KOPT-K1 (cell line): ENCODE results near the gene CCDC8.
"Not testable (repeated sequence)": the region's sequence is repeated elsewhere in the genome, so short reads cannot be mapped to it uniquely, and the experiment has no call there.

Source experiments
- H3K27ac ChIP-seq: fragments of 200-600 bp; sonication (generic); 2 replicates; pipeline ENCODE4 v1.5.1; 2016; ENCODE audit warnings: antibody characterized with exemption, mild to moderate bottlenecking, low read depth, low read length; ENCODE audit not compliant: poor library complexity, severe bottlenecking
- H3K36me3 ChIP-seq: fragments of 200-600 bp; sonication (generic); 2 replicates; pipeline ENCODE4 v1.5.1; 2017; ENCODE audit warnings: antibody characterized with exemption, mild to moderate bottlenecking, low read length, moderate library complexity; ENCODE audit not compliant: insufficient read depth
- H3K9me3 ChIP-seq: fragments of 200-600 bp; sonication (generic); 2 replicates; pipeline ENCODE4 v1.5.1; 2017; ENCODE audit warnings: antibody characterized with exemption, low read length, mild to moderate bottlenecking; ENCODE audit not compliant: insufficient read depth, poor library complexity, severe bottlenecking

Gene CCDC8

GRCh38 chr19:46383171-46383815, 30.1 kb downstream of the CCDC8 start:
- Histone ChIP-seq H3K36me3 (peaks cover 98% of the 10 kb centered on the region), H3K27ac (no peak overlapping the region)

GRCh38 chr19:46381756-46382345, 31.5 kb downstream of the CCDC8 start:
- no peak overlapping the region for H3K27ac ChIP-seq
- H3K9me3 ChIP-seq = no peaks in the 10 kb centered on the region
- H3K36me3 ChIP-seq = peaks cover 98% of the 10 kb centered on the region

More at GRCh38 chr19:46383171-46383815, 30.1 kb downstream of the CCDC8 start:
- H3K9me3 ChIP-seq = no peaks in the 10 kb centered on the region

GRCh38 chr19:46381346-46381745, 32.0 kb downstream of the CCDC8 start:
- Histone ChIP-seq H3K27ac (no peak overlapping the region), H3K36me3 (peaks cover 100% of the 10 kb centered on the region), H3K9me3 (no peaks in the 10 kb centered on the region)

- peaks cover 100% of the 10 kb centered on the region for H3K36me3 ChIP-seq
Observed at GRCh38 chr19:46380690-46381089, 32.7 kb downstream of the CCDC8 start.

GRCh38 chr19:46378268-46378667, 35.1 kb downstream of the CCDC8 start:
- Histone ChIP-seq H3K36me3 (peaks cover 91% of the 10 kb centered on the region), H3K27ac (no peak overlapping the region), H3K9me3 (no peaks in the 10 kb centered on the region)

More at GRCh38 chr19:46380690-46381089, 32.7 kb downstream of the CCDC8 start:
- no peaks in the 10 kb centered on the region for H3K9me3 ChIP-seq
- H3K27ac ChIP-seq = no peak overlapping the region

- peaks cover 87% of the 10 kb centered on the region for H3K36me3 ChIP-seq
- H3K27ac ChIP-seq = no peak overlapping the region
- H3K9me3 ChIP-seq = no peaks in the 10 kb centered on the region
Observed at GRCh38 chr19:46376241-46377153, 36.9 kb downstream of the CCDC8 start.

- H3K9me3 ChIP-seq, H3K27ac ChIP-seq: not testable (repeated sequence)
- H3K36me3 ChIP-seq = peaks cover 80% of the 10 kb centered on the region
Observed at GRCh38 chr19:46375476-46376067, 37.8 kb downstream of the CCDC8 start.

GRCh38 chr19:46374536-46375475, 38.6 kb downstream of the CCDC8 start:
- no peak overlapping the region for H3K27ac ChIP-seq
- H3K36me3 ChIP-seq = peaks cover 77% of the 10 kb centered on the region
- no peaks in the 10 kb centered on the region for H3K9me3 ChIP-seq

- Histone ChIP-seq H3K27ac (no peak overlapping the region), H3K9me3 (no peaks in the 10 kb centered on the region), H3K36me3 (peaks cover 72% of the 10 kb centered on the region)
Observed at GRCh38 chr19:46373491-46374359, 39.6 kb downstream of the CCDC8 start.

GRCh38 chr19:46372901-46373490, 40.4 kb downstream of the CCDC8 start:
- H3K27ac ChIP-seq = no peak overlapping the region
- H3K36me3 ChIP-seq = peaks cover 70% of the 10 kb centered on the region
- H3K9me3 ChIP-seq = no peaks in the 10 kb centered on the region

- Histone ChIP-seq H3K36me3 (peaks cover 70% of the 10 kb centered on the region), H3K27ac (no peak overlapping the region), H3K9me3 (no peaks in the 10 kb centered on the region)
Observed at GRCh38 chr19:46371371-46371901, 41.9 kb downstream of the CCDC8 start.

GRCh38 chr19:46369817-46370216, 43.5 kb downstream of the CCDC8 start:
- Histone ChIP-seq H3K36me3 (peaks cover 70% of the 10 kb centered on the region), H3K9me3 (no peaks in the 10 kb centered on the region), H3K27ac (no peak overlapping the region)

- Histone ChIP-seq H3K9me3 (no peaks in the 10 kb centered on the region), H3K36me3 (peaks cover 80% of the 10 kb centered on the region)
Observed at GRCh38 chr19:46368116-46368515, 45.2 kb downstream of the CCDC8 start.

More at GRCh38 chr19:46368116-46368515, 45.2 kb downstream of the CCDC8 start:
- H3K27ac ChIP-seq = no peak overlapping the region
